Prostate gland (tissue), 2 donors: ENCODE results near the gene SPTBN1. TPM values are rescaled to one million over a fixed set of nuclear protein-coding genes. Genes with fewer than 3 reads are reported as not detected.

Source experiments
- DNase-seq: peaks from one replicate; pipeline ENCODE4 v3.0.0-alpha.2; 2019; ENCODE audit warnings: low spot score
- H3K27ac ChIP-seq, 2 donors: fragments of 200-600 bp; sonication (generic); 2 replicates each; pipeline ENCODE4 v1.5.1; 2017 to 2019
- H3K27me3 ChIP-seq: fragments of 200-600 bp; sonication (generic); replicated peaks from 2 replicates; pipeline ENCODE4 v1.5.1; 2019; ENCODE audit not compliant: insufficient read depth
- H3K36me3 ChIP-seq, 2 donors: fragments of 200-600 bp; sonication (generic); 1 replicate in 1 of 2; 2 replicates in 1 of 2; pipeline versions ENCODE4 v1.5.1 to v1.8.1; 2017 to 2019
- H3K4me1 ChIP-seq: fragments of 200-600 bp; sonication (generic); replicated peaks from 2 replicates; pipeline ENCODE4 v1.5.1; 2019
- H3K4me3 ChIP-seq, 2 donors: fragments of 200-600 bp; sonication (generic); 2 replicates each; pipeline ENCODE4 v1.5.1; 2017 to 2019
- H3K9me3 ChIP-seq: fragments of 200-600 bp; sonication (generic); 2 replicates; pipeline ENCODE4 v1.5.1; 2017
- POLR2A ChIP-seq: fragments of 450-650 bp; IDR thresholded peaks from one replicate; pipeline ENCODE4 v1.6.1; 2016; ENCODE audit warnings: antibody characterized with exemption, mild to moderate bottlenecking
- POLR2AphosphoS5 ChIP-seq: sonication (generic); formaldehyde crosslinking; IDR thresholded peaks from one replicate; pipeline ENCODE4 v1.6.1; 2017; ENCODE audit warnings: antibody characterized with exemption
- WGBS: methylation state at CpG from one replicate; pipeline ENCODE4 v1.1.5; 2018; 5-methylcytosine and 5-hydroxymethylcytosine counted together
- intact Hi-C: fragments of 100-400 bp; cut with DNase I; formaldehyde crosslinking; loops from one replicate; pipeline ENCODE4 v1.14.2; 2022
- total RNA-seq, 2 donors: library from RNA; depleted of rRNA; stranded (reverse); fragments of >200 nt; gene quantifications; one replicate each; pipeline ENCODE4 v1.1.0, GENCODE V29; 2016
- TF ChIP-seq, protein P1 (sequence below), 4 experiments: fragments of 200-600 bp in 2 of 4; fragments of 450-650 bp in 2 of 4; sonication (generic) in 2 of 4; IDR thresholded peaks; 1 replicate in 3 of 4; 2 replicates in 1 of 4; pipeline ENCODE4 v1.5.1; 2016 to 2019; ENCODE audit warnings: antibody characterized with exemption in 4 of 4, mild to moderate bottlenecking in 2 of 4, moderate library complexity in 2 of 4

The SPTBN1 gene
- total RNA-seq, 2 donors from 2014 or later = 146 to 348 TPM

DNA sequence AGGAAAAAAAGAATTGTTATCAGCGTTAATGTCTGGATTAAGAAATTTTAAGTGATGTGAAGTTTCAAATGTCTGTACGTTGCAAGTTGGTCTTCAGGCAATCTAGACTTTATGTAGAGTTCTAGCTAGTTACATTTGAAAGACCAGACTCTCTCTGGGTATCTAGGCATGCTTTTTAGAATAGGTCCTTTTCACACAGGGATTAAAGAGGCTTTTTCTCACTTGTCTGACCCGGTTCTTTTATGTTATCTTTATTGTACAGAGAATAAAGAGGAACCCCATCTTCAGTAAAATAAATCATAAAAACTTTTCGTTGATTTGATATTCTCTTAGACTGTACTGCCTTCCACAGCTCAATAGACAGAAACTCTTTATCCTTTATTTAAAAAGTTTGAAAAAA lies 258.9 kb downstream of the SPTBN1 start:
- Histone ChIP-seq H3K4me3 (no peak overlapping the region), H3K4me1 (no peaks in the 10 kb centered on the region), H3K27ac (no peak overlapping the region), H3K36me3 (no peaks in the 10 kb centered on the region), H3K27me3 (no peaks in the 10 kb centered on the region), H3K9me3 (no peaks in the 10 kb centered on the region)
- WGBS = 48% methylated on average over 4 of the region's 4 CpGs
- TF ChIP-seq, protein P1, sequence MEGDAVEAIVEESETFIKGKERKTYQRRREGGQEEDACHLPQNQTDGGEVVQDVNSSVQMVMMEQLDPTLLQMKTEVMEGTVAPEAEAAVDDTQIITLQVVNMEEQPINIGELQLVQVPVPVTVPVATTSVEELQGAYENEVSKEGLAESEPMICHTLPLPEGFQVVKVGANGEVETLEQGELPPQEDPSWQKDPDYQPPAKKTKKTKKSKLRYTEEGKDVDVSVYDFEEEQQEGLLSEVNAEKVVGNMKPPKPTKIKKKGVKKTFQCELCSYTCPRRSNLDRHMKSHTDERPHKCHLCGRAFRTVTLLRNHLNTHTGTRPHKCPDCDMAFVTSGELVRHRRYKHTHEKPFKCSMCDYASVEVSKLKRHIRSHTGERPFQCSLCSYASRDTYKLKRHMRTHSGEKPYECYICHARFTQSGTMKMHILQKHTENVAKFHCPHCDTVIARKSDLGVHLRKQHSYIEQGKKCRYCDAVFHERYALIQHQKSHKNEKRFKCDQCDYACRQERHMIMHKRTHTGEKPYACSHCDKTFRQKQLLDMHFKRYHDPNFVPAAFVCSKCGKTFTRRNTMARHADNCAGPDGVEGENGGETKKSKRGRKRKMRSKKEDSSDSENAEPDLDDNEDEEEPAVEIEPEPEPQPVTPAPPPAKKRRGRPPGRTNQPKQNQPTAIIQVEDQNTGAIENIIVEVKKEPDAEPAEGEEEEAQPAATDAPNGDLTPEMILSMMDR (IDR thresholded peaks at IDR 0.05) = no peak
- TF ChIP-seq POLR2AphosphoS5 = no peak
- no peak for TF ChIP-seq POLR2A
- DNase-seq = no peak
- intact Hi-C loops = loop anchor here (5.0 kb wide), 1 partner anchor 608 kb away; no protein-coding TSS in a partner anchor

DNA sequence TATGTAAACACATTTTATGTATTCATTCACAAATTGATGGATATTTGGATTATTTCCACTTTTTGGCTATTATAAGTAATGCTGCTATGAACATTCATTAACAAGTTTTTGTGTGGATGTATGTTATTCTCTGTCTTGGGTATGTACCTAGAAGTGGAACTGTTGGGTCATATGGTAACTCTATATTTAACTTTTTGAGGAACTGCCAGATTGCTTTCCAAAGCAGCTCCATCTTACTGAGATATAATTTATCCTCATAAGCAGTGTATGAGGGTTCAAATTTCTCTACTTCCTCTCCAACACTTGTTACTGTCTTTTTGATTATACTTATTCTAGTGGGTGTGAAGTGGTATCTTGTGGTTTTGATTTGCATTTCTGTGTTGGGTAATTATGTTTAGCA lies 260.2 kb downstream of the SPTBN1 start:
- DNase-seq = no peak
- no peaks in the 10 kb centered on the region for H3K27me3 ChIP-seq
- no peak overlapping the region for H3K27ac ChIP-seq
- H3K4me3 ChIP-seq = no peak overlapping the region
- intact Hi-C loops = no loop called here
- no peaks in the 10 kb centered on the region for H3K4me1 ChIP-seq
- no peaks in the 10 kb centered on the region for H3K9me3 ChIP-seq
- H3K36me3 ChIP-seq = no peaks in the 10 kb centered on the region
- no peak for TF ChIP-seq POLR2AphosphoS5

DNA sequence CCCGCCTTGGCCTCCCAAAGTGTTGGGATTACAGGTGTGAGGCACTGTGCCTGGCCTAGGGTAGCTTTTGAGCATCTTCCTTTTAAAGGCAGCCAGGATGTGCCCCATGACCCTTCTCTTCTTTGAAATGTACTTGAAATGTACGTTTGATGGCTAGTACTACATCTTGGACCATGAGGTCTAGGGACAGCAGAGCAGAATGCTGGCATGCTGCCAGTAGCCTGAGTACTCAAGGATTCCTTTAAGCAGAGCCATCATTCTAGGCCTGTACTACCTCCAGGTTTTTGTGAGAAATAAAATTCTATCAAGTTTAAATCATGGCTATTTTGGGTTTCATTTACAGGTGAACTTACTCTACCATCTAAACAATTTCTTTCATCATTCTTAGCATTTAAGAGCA lies 264.4 kb downstream of the SPTBN1 start:
- H3K9me3 ChIP-seq = no peaks in the 10 kb centered on the region
- intact Hi-C loops = loop anchor here (10.0 kb wide), 2 partner anchors 114 to 454 kb away; no protein-coding TSS in a partner anchor
- H3K4me3 ChIP-seq = no peak overlapping the region
- no peaks in the 10 kb centered on the region for H3K4me1 ChIP-seq
- 69% methylated on average over 2 of the region's 2 CpGs for WGBS
- no peak overlapping the region for H3K27ac ChIP-seq
- no peaks in the 10 kb centered on the region for H3K36me3 ChIP-seq
- no peak for DNase-seq
- H3K27me3 ChIP-seq = no peaks in the 10 kb centered on the region
- TF ChIP-seq, protein P1 (IDR thresholded peaks at IDR 0.05) = no peak
- TF ChIP-seq POLR2A (no peak), POLR2AphosphoS5 (no peak)

Other genes with a start within 250 kb of the SPTBN1 start
- 10 to 100 TPM in 1 of 2 donors, not detected in 1; 16.8 TPM for gene TSPYL6, start 200.1 kb upstream of the SPTBN1 start, total RNA-seq